HUDEP-2 (cell line): ENCODE measurements around the gene PSAT1.
"Not testable (repeated sequence)": the region's sequence is repeated elsewhere in the genome, so short reads cannot be mapped to it uniquely, and the experiment has no call there.

ENCODE experiments used
- DNase-seq, 76 experiments: peaks; one replicate each; lab custom pipeline; 2025; ENCODE audit not compliant: unreplicated experiment in 76 of 76; lab: John Stamatoyannopoulos, UW

Gene PSAT1

DNA sequence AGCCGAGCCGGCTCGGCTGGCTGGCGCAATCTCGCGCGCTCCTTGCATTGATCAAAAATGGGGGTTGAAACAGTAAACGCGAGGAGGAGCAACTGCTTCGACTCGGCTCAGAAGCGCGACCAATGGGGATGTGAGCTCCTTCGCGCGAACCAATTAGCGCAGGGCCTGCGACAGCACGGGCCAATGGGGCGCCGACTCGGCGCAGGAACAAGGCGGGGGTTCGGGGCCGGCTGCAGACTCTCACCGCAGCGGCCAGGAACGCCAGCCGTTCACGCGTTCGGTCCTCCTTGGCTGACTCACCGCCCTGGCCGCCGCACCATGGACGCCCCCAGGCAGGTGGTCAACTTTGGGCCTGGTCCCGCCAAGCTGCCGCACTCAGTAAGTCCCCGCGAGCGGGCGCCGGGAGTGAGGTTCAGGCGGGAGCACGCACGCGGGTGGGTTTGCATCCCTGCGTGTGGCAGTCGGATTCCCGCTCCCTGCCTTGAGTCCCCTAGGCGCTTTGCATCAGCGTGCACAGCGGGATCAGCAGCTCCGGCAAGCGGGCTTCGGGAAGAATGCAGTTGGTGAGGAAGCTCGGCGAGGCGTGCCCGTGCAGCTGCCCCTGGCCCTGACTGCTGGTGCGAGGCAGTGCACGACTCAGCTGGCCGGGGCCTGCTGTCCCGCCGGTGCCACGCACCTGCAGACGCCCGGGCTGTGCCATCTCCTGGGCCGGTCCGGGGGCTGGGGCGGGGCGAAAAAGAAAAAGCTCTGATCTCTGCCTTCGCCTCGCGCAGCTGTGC lies at the start of gene PSAT1:
Gene PSAT1, plus strand, starts transcription at position 233 of the 779 bp plus-strand sequence. Its CDS starts 86 bp downstream, at position 319.
- DNase-seq = peak in 75 of 76 experiments; percentile 23 to 93 (median 86)

GRCh38 chr9:78248635-78249034 lies 48.3 kb upstream of the PSAT1 start:
- DNase-seq = no peak

DNA sequence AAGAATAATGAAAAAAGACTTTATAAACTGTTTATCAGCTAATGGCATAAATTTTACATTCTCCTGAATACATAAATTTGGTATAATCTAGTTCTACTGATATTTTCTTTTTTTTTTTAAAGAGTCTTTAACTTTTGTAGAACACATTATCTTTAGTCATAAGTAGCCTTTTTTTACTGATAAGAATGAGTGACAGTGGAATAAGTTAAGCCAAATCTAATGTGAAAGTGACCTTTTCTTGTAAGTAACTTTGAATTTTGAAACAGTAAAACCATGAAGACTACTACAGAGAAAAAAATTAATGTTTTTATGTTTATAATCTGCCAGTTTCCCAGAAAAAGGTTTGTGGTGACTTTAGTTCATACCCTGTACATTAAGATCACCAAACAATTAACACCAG lies 47.4 kb upstream of the PSAT1 start:
- DNase-seq = peak in 2 of 76 experiments; percentile 12

- no peak for DNase-seq
Observed at GRCh38 chr9:78252616-78253015, 44.3 kb upstream of the PSAT1 start.

DNA sequence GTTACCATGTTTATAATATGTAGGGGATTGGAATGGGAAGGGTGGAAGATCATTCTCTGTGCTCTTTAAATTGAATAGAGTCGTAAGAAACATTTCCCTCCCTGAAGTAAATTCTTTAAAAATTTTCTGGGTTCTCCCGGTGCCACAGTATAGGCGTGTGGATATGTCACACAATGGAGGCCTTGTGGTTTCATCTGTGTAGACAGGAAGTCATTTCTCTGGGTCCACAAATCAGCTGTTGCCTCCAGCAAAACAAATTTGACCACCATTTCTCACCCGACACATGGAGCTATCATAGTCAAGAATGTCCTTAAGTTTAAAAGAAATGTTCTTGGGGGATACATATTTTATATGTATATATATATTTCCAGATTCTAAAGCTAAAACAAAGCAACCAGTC lies 43.6 kb upstream of the PSAT1 start:
- no peak for DNase-seq

- DNase-seq = peak in 4 of 76 experiments; percentile 3 to 31 (median 12)
Observed at GRCh38 chr9:78261403-78262001, 35.4 kb upstream of the PSAT1 start.

DNA sequence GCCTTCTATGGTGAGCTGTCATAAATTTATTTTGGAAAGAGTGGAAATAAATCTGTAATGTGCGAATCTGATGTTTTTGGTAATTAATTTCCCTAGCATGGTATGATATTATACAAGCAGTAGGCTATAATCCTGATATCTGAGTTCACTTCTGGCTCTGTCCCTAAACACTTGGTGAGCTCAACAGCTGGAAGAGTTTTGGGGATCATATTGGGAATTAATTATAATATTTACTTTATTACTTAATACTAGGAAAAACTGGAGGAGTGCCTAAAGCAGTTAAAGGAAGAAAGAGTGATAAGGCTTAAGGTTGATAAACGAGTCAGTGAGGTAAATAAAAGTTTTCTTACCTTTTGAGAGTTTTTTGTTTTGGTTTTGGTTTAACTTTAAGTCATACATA lies 34.3 kb upstream of the PSAT1 start:
- DNase-seq = no peak

DNA sequence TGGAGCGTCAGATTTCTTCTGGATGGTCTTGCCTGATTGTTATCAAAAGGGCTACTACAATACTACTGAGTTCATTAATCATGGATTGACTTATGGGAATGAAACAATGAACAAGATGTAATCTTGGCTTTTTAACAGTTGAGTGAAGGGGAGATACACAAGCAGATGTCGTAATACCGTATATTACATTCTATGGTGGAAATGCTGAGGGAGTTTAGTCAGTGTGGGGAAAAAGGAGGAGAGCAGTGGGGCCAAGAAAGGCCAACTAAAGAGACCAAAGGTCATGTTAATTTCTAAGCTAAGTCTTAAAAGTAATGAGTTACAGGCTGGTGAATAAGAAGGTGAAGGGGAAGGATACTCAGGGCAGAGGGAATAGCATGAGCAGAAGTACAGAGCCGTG lies 29.0 kb upstream of the PSAT1 start:
- DNase-seq = no peak

DNA sequence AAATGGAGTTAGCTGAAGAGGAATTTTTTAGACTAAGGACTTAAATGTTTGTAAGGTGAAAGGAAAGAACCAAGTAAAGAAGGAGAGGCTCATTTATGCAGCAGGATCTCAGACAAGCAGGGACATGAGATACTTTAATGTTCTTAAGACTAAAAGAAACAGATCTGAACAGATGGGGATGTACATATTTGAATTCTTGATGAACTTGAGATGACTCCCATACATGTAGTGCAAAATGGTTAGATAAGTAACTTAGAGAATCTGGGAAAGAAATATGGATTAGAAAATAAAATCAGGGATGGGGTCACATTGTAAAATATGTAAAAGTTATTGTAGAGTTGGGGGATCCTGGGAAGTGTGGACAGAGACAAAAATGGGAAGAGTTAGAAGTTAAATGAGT lies 27.1 kb upstream of the PSAT1 start:
- DNase-seq = no peak

- no peak for DNase-seq
Observed at GRCh38 chr9:78272307-78272706, 24.6 kb upstream of the PSAT1 start.

GRCh38 chr9:78273761-78274160 lies 23.2 kb upstream of the PSAT1 start:
- DNase-seq = no peak

DNA sequence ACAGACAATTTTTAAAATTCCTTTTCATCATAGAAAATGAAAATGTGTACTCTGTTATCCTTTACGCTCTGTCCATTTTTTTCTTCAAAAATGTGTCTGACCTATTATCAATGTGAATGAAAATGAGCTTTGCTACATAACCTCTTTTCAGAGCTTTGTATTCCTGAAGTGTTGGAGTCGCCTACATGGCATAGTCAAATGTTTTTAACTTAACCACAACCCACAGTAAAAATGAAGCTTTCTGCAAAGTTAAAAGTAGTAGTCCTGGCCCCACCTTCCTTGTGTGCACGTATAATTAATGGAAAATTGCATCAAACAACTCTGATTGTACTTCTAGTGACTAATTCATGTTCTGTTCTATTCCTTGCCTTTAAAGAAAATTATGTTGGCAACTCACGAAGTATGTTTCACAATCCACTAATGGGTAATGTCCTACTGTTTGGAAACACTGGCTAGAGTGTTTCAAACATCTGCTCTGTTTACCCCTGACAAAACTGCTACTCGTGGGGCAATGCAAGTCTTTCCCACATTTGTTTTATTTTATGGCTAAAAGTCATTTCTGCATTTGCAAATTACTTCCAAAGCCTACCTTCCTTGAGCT lies 18.6 kb upstream of the PSAT1 start:
- DNase-seq = no peak

DNA sequence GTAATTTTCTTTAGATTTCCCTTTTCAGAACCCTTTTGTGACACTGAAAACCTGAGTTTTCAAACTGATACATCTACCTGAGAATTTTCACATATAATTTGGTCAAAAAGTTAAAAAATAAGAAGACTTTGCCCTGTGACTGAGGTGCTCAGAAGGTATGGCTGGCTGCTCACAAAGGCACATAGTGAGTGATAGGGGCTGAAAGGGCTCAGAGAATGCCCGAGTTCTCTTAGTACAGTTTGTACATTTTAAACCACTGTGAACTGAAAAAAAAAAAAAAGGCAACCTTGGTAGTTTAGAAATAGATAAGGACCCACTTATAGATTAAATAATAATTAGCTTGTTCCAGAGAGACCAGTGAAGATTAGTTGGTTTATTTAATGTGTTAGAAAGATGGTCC lies 18.1 kb upstream of the PSAT1 start:
- no peak for DNase-seq

DNA sequence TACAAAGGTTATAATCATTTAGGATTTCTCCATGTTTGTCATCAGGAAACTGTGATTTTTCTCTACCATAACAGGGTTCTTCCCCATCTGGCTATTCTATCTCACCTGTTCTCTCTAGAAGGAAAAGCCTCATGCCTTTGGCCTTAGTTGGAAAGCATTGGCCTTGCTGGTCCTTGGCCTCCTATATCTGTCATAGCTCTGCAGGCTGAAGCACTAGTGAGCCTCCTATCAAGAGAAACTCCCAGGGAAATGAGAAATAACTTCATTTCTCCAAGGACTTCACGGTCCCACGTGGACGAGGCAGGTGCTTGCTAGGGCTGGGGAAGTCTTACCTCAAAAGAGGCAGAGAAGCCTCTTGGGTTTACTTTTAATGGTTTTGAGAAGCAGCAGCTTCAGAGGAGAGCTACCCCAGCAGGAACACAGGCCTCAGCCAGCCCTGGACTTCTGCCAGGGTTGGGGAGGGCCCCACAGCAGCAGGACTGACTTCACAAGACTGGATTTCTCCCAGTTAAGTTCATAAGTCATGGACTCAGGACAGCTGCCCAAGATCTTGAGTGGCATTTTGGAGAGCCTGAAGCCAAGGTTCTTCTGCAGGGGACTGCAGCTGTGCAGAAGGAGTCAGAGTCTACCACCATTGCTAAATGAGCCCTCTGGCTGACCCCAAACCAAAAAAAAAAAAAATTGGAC lies 15.8 kb upstream of the PSAT1 start:
- peak in 18 of 76 experiments; percentile 1 to 54 (median 9) for DNase-seq

- DNase-seq = not testable (repeated sequence)
Observed at GRCh38 chr9:78284181-78284580, 12.7 kb upstream of the PSAT1 start.

DNA sequence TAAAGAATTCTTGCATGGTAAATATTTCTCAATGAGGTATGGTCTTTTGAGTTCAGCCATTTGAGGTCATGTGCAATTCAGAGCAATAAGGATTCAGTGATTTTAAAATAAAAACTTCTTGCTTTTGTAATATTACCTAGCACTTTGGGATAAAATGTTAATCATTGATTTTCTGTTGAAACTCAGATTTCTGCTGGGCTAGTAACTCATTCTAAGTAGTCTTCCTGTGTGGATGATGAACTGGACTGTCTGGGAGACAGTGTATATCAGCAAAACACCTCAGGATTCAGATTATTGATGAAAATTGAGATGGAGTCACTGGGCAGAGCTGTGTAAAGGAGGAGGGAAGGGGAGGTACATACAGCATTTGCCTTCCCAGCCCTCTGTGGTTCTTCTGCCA lies 10.8 kb upstream of the PSAT1 start:
- DNase-seq = no peak

- DNase-seq = no peak
Observed at GRCh38 chr9:78286946-78287388, 10.0 kb upstream of the PSAT1 start.

GRCh38 chr9:78288214-78288892 lies 8.6 kb upstream of the PSAT1 start:
- no peak for DNase-seq

GRCh38 chr9:78289474-78289873 lies 7.5 kb upstream of the PSAT1 start:
- no peak for DNase-seq

DNA sequence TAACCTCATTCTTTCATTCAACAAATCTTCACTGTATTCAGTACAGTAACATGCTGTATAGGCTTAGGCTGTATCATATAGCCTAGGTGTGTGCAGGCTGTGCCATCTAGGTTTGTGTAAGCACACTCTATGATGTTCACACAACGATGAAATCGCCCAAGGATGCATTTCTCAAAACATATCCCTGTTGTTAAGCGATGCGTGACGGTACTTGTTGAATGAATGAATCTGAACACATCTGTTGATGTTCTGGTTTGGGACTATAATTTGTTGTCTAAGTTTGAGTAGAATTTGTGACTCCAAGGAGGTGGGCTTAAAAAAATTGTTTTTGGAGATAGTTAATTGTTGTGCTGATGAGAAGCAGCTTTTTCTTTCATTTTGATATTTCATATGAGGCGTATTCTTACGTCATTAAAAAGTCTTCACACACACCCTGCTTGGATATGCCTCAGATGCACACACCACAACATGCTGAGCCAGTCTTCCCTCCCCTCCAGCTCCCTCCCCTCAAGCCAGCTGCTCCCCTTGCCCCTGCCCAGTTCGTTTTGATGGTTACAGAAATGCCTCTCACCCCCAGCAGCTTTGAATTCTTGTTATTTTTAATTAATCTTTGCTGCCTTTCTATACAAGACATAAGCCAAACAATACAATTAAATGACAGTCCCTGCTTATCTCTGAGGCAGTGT lies 5.5 kb upstream of the PSAT1 start:
- DNase-seq = no peak
